Osteocyte (in vitro differentiated cells): Measurements from ENCODE around the gene BTBD2. TPM values are rescaled to one million over a fixed set of nuclear protein-coding genes. Genes with fewer than 3 reads are reported as not detected.

Source experiments
- DNase-seq: peaks from one replicate; pipeline ENCODE4 v3.0.0; 2021; ENCODE audit warnings: mixed read lengths; ENCODE audit not compliant: unreplicated experiment; ENCODE audit errors: extremely low spot score
- H3K27ac Mint-ChIP-seq: one replicate; pipeline ENCODE4 v1.8.0; 2021; ENCODE audit warnings: mild to moderate bottlenecking, mixed read lengths; ENCODE audit not compliant: unreplicated experiment
- H3K27me3 Mint-ChIP-seq: one replicate; pipeline ENCODE4 v1.8.0; 2021; ENCODE audit warnings: mixed read lengths; ENCODE audit not compliant: unreplicated experiment
- H3K36me3 Mint-ChIP-seq: one replicate; pipeline ENCODE4 v1.8.0; 2021; ENCODE audit warnings: mixed read lengths; ENCODE audit not compliant: unreplicated experiment
- H3K4me1 Mint-ChIP-seq: one replicate; pipeline ENCODE4 v1.8.0; 2021; ENCODE audit warnings: mixed read lengths; ENCODE audit not compliant: unreplicated experiment
- H3K4me3 Mint-ChIP-seq: one replicate; pipeline ENCODE4 v1.8.0; 2021; ENCODE audit warnings: mild to moderate bottlenecking, moderate library complexity, mixed read lengths; ENCODE audit not compliant: unreplicated experiment
- H3K9me3 Mint-ChIP-seq: one replicate; pipeline ENCODE4 v1.8.0; 2021; ENCODE audit warnings: mixed read lengths; ENCODE audit not compliant: unreplicated experiment
- CTCF ChIP-seq: fragments of 200-600 bp; sonication (generic); IDR thresholded peaks from 2 replicates; pipeline ENCODE4 v1.5.0; 2021; ENCODE audit warnings: antibody characterized with exemption, mild to moderate bottlenecking, moderate library complexity
- total RNA-seq: library from RNA; stranded (reverse); gene quantifications from 2 replicates; pipeline ENCODE4 v1.2.1, GENCODE V29; 2021

The BTBD2 gene
- total RNA-seq, 1 donor from 2014 or later: 86.0 TPM

GRCh38 chr19:1974381-1975161 lies 40.9 kb downstream of the BTBD2 start:
- H3K36me3 Mint-ChIP-seq: peaks cover 6% of the 10 kb centered on the region
- no peak for TF ChIP-seq CTCF
- H3K4me1 Mint-ChIP-seq: no peaks in the 10 kb centered on the region
- no peak overlapping the region for H3K27ac Mint-ChIP-seq
- DNase-seq: no peak
- H3K27me3 Mint-ChIP-seq: no peaks in the 10 kb centered on the region
- no peaks in the 10 kb centered on the region for H3K9me3 Mint-ChIP-seq
- no peak overlapping the region for H3K4me3 Mint-ChIP-seq

- H3K36me3 Mint-ChIP-seq: peaks cover 7% of the 10 kb centered on the region
- no peak overlapping the region for H3K27ac Mint-ChIP-seq
- H3K4me3 Mint-ChIP-seq: no peak overlapping the region
- H3K9me3 Mint-ChIP-seq: no peaks in the 10 kb centered on the region
- no peak for TF ChIP-seq CTCF
- H3K27me3 Mint-ChIP-seq: no peaks in the 10 kb centered on the region
- no peak for DNase-seq
- H3K4me1 Mint-ChIP-seq: peaks cover 3% of the 10 kb centered on the region
Measured at GRCh38 chr19:1970806-1971502, 44.6 kb downstream of the BTBD2 start.

GRCh38 chr19:1970003-1970805 lies 45.3 kb downstream of the BTBD2 start:
- Mint-ChIP-seq H3K4me3 (no peak overlapping the region), H3K4me1 (peaks cover 3% of the 10 kb centered on the region), H3K36me3 (peaks cover 7% of the 10 kb centered on the region)

GRCh38 chr19:1969176-1970002 lies 46.1 kb downstream of the BTBD2 start:
- peaks cover 3% of the 10 kb centered on the region for H3K4me1 Mint-ChIP-seq
- no peak overlapping the region for H3K4me3 Mint-ChIP-seq
- H3K36me3 Mint-ChIP-seq: peaks cover 4% of the 10 kb centered on the region
- TF ChIP-seq CTCF: no peak
- no peaks in the 10 kb centered on the region for H3K27me3 Mint-ChIP-seq
- H3K27ac Mint-ChIP-seq: no peak overlapping the region
- DNase-seq: no peak
- H3K9me3 Mint-ChIP-seq: no peaks in the 10 kb centered on the region

More at GRCh38 chr19:1970003-1970805, 45.3 kb downstream of the BTBD2 start:
- H3K9me3 Mint-ChIP-seq: no peaks in the 10 kb centered on the region
- no peak overlapping the region for H3K27ac Mint-ChIP-seq
- no peaks in the 10 kb centered on the region for H3K27me3 Mint-ChIP-seq
- DNase-seq: no peak
- no peak for TF ChIP-seq CTCF
